ENCODE measurements around the gene UNC13D. TPM values are rescaled to one million over a fixed set of nuclear protein-coding genes. Genes with fewer than 3 reads are reported as not detected.

Gene UNC13D
- total RNA-seq, 1 experiment from 2014 or later: 0.07 TPM

GRCh38 chr17:75850928-75851692, 6.9 kb upstream of the UNC13D start:
- no peak for DNase-seq (ENCODE audit: low read depth)

GRCh38 chr17:75849724-75850123, 5.5 kb upstream of the UNC13D start:
- no peak for DNase-seq (ENCODE audit: low read depth)

DNA sequence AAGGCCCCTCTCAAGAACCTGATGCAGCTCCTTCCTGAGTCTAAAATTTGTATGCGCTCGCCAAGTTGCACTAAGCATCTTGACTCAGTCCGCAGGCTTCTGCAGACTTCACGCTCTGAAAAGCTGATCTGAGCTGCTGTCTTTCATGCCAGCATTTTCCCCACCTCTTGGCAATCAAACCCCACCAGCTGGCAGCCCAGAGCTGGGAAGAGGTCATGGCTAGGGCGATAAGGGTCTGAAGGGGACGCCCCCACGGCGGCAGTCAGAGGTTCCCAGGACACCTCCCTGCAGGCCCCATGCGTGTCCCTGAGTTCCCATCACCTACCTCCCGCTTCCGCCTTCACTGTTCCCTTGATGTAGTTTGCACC, 5.1 kb upstream of the UNC13D start:
- DNase-seq (ENCODE audit: low read depth): no peak

- DNase-seq (ENCODE audit: low read depth): peak; percentile 43
Measured at GRCh38 chr17:75848523-75849278, 4.5 kb upstream of the UNC13D start.

DNA sequence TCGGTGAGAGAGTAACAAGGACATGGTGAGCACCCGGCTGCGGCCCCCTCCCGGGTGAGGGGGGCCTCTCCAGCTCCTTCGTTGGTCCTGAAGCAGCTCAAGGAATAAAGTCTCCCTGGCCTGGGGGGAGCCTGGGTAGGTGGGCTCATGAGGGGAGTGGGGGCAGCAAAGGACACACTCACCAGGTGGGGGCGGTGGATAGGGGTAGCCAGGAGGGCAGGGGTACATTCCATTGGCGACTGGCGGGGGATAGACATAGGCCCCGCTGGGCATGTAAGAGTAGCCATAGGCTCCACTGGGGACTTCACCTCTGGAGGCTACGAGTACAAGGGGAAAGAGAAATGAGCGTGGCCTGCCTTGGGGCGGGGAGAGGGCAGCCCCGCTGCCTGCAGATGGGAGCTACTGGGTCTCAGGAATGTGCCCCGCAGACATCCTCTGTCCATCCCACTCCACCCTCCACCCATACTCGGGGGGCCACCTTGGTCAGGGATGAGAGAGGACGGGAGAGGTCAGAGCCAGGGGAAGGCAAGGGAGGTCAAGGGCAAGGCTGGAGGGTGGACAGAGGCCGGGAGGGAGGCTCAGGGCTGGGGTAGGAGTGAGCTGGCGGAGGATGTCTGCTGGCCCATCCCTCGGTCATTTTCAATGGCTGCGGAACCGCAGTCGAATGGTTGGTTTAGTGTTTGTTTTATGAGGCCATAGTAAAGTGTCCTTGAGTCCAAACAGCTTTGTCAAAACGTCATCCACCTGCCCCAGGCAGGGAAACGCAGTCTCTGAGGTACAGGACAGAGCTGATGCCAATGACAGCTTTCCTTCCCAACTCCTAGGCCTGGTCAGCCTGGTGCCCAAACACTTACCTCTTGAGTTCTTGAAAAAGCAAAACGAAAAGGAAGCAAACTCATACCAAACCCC, 3.7 kb upstream of the UNC13D start:
- DNase-seq (ENCODE audit: low read depth): no peak

GRCh38 chr17:75846692-75847613, 2.7 kb upstream of the UNC13D start:
- no peak for DNase-seq (ENCODE audit: low read depth)

DNA sequence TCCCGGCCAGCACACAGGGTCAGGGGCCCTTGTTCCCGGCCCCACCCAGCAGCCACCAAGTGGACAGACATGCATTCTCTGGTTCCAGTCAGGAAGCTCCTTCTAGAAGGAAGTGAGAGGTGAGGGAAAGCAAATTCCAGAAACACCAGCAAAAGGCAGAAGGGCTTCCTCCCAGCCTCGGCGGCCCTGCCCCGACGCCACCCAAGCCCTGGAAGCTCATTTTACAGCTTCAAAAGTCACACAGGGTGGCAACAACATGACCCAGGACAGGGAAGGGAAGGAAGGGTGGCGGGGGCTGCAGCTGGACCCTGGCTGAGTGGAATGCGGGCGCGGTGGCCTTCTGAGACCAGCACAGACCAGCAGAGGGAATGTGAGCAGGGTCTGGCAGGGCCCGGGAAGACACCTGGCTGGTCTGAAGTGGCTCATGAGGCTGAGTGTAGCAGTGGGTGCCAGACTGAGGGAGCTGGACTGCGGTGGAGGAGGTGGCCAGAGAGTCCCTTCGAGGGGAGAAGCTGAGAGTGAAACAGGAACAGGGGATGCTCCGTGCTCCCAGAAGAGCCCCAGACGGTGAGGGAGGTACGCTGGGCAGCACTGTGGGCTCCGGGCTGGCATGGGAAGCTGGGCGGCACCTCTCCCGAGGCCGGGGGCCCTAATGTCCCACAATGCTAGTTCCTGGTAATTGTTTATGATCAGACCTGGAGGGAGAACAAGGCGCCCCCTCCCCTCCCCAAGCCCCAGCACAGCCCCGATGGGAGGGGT, 1.9 kb upstream of the UNC13D start:
- no peak for DNase-seq (ENCODE audit: low read depth)

GRCh38 chr17:75845058-75845711, 981 bp upstream of the UNC13D start:
- DNase-seq (ENCODE audit: low read depth): peak; percentile 75

- DNase-seq (ENCODE audit: low read depth): peak; percentile 56
Measured at GRCh38 chr17:75844530-75845057, 390 bp upstream of the UNC13D start.

GRCh38 chr17:75842963-75843576, 1.1 kb downstream of the UNC13D start:
- DNase-seq (ENCODE audit: low read depth): no peak

DNA sequence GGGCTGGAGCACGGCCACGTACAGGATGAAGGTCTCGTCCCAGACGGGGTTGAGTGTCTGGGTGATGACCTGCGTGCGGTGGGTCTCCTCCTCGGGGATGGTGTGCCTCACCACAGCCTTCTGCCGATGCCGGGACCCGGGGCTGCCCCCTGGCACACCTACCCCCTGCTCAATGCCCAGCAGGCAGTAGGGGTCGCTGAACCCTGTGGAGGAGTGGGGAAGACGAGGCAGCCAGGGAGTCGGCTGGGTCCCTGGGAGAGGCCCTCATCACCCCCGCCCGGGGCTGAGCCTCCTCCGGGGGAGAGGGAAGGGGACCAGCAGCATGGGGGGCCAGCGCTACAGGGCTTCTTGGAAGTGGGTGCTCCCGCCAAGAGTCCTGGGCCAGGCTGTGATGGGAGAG, 1.8 kb downstream of the UNC13D start:
- no peak for DNase-seq (ENCODE audit: low read depth)

GRCh38 chr17:75840799-75841164, 3.4 kb downstream of the UNC13D start:
- no peak for DNase-seq (ENCODE audit: low read depth)

DNA sequence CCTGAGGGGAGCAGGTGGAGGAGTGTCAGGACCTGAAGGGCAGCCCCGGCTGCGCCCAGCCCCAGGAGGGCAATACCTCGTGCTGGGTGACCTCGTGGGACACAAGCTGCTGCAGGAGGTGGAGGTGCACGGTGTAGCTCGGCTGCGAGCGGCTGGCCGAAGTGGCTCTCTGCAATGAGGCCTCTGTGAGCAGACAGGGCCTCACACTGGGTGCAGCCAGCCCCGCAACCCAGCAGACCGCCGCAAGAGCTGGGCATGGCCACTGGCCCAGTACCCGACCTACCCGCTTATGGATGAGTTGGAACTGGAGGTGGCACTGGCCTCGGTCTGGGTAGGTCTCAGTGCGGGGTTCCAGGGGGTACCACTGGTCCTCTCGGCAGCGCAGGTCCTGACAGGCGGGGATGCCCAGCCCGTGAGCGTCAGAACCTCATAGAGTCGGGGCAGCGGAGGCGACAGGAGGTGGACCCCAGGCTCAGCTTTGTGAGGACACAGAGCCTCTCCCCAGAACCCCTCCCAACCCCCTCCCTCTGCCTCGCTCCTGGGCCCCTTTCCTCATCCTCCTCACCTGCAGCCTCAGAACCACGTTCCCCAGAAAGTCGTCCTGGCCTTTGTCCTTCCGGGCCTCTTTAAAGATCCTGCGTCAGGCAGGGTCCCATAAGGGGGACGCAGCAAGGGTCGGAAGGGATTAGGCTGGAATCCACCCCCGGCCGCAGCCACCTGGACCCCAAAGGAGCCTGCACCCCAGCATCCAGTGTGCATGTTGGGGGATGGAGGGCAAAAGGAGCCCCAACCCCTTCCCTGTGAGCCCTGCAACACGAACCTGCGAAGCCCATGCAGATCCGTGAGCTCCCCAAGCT, 4.0 kb downstream of the UNC13D start:
- no peak for DNase-seq (ENCODE audit: low read depth)

- no peak for DNase-seq (ENCODE audit: low read depth)
Measured at GRCh38 chr17:75838410-75838809, 5.8 kb downstream of the UNC13D start.

DNA sequence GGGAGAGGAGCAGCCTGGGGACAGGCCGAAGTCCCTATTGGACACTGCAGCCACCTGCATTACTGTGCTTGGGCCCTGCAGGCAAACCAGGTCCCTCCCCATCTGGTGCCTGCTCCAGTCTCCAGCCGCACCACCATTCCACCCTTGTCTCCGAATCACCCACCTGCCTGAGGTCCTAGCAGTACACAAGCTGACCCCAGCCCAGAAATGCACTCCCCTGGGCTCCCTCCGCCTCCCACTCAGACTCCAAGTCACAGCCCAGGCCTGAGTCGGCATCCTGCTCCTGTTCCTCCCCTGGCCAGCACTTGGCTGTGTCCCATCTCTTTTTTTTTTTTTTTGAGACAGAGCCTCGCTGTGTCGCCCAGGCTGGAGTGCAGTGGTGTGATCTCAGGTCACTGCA, 6.3 kb downstream of the UNC13D start:
- DNase-seq (ENCODE audit: low read depth): no peak

DNA sequence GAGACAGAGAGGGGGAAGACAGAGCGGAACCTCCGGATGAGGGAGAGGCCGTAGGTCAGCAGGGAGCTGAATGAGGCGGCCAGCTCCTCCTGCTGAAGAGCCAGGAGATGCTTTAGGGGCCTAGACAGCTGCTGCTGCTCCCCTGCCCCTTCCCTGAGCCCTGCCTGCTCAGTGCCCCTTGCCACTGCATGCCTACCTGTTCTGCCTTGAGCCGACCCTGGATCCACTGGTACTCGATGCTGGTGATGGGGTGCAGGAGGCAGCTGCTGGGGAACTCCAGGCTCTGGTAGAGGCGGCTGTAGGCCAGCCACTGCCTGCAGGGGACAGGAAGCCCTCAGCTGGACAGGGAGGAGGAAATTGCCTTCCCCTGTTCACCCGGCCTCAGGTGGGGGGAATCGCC, 7.6 kb downstream of the UNC13D start:
- DNase-seq (ENCODE audit: low read depth): no peak

DNA sequence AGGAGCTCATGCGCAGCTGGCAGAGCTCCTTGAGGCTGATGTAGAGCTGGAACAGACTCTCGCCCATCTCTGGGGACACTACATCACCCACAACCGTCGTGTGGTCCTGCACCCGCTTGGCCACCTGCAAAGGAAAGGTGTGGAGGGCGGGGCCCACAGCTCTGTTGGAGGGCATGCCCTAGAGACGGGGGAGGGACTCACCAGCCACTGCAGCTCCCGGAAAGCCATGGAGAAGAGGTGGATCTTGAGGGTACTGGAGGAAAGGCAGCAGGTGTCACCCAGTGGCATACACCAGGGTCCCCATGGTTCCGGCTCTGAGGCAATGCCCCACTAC, 8.6 kb downstream of the UNC13D start:
- no peak for DNase-seq (ENCODE audit: low read depth)

GRCh38 chr17:75834928-75835653, 9.1 kb downstream of the UNC13D start:
- no peak for DNase-seq (ENCODE audit: low read depth)
